ENCODE measurements around the gene SPN. TPM values are rescaled to one million over a fixed set of nuclear protein-coding genes. Genes with fewer than 3 reads are reported as not detected.
"Not testable (repeated sequence)": the region's sequence is repeated elsewhere in the genome, so short reads cannot be mapped to it uniquely, and the experiment has no call there.

Gene SPN
- total and polyA plus RNA-seq, 2 of the 4 experiments (the other 2 are of a cell fraction), result not detected

GRCh38 chr16:29708917-29709600, 46.0 kb downstream of the SPN start:
- Histone ChIP-seq H3K9me1 (ENCODE audit: insufficient read depth, low read length) (no peaks in the 10 kb centered on the region), H2AK9ac (replicated peaks; ENCODE audit: low read depth, low read length, poor library complexity) (no peak overlapping the region), H3K14ac (replicated peaks; ENCODE audit: low read depth, low read length) (no peak overlapping the region), H3K4me1 (ENCODE audit: control insufficient read depth, insufficient read depth, low read length) (peaks cover 3% of the 10 kb centered on the region; the same call in 1 of the 2 replicates), H3K4me2 (ENCODE audit: low read depth, low read length) (no peak overlapping the region), H2AK5ac (ENCODE audit: low read depth, low read length) (no peak overlapping the region), H3K27me3 (ENCODE audit: control insufficient read depth, insufficient read depth, low read length) (no peaks in the 10 kb centered on the region), H2AFZ (replicated peaks; ENCODE audit: low read length, poor library complexity) (no peak overlapping the region), H3K79me1 (ENCODE audit: low read depth in 1 of 2, low read length in 2 of 2) (no peaks in the 10 kb centered on the region), H2BK15ac (ENCODE audit: low read depth, low read length) (no peak overlapping the region), H4K20me1 (ENCODE audit: insufficient read depth, low read length) (no peaks in the 10 kb centered on the region), H2BK120ac (ENCODE audit: low read depth, low read length) (no peak overlapping the region), H2BK20ac (ENCODE audit: low read depth, low read length) (no peak overlapping the region), H4K91ac (ENCODE audit: insufficient read depth, low read depth, low read length) (no peak overlapping the region), H2BK5ac (ENCODE audit: low read depth, low read length, poor library complexity, severe bottlenecking) (no peak overlapping the region), H3K4me3 (ENCODE audit: insufficient read depth, low read depth, low read length) (no peak overlapping the region), H3K27ac (ENCODE audit: insufficient read depth, low read length) (no peak overlapping the region), H3K4ac (ENCODE audit: low read depth, low read length) (no peak overlapping the region), H3K18ac (ENCODE audit: low read depth, low read length) (no peak overlapping the region), H3K56ac (ENCODE audit: extremely low read depth, insufficient read depth, low read length) (no peak overlapping the region), H3K9ac (ENCODE audit: low read depth, low read length) (no peak overlapping the region), H4K5ac (ENCODE audit: low read depth, low read length) (no peak overlapping the region), H3K23ac (ENCODE audit: low read depth, low read length) (no peak overlapping the region), H3K9me3 (ENCODE audit: control insufficient read depth, insufficient read depth, low read length) (no peaks in the 10 kb centered on the region), H4K8ac (ENCODE audit: low read depth in 2 of 2, low read length in 2 of 2) (no peak overlapping the region), H3K36me3 (ENCODE audit: control insufficient read depth, insufficient read depth, low read length) (no peaks in the 10 kb centered on the region)
- ChIA-PET POLR2A (ENCODE audit: unreplicated experiment) (no interaction called here), CTCF (no interaction called here)
- in situ Hi-C loops (cut with MboI; ENCODE audit: low sequenced_read_pairs) (no loop called here), intact Hi-C loops (cut with micrococcal nuclease) (no loop called here), dilution Hi-C loops (cut with HindIII; ENCODE audit: low sequenced_read_pairs, unreplicated experiment) (no loop called here)
- 43% methylated on average over 1 of the region's 16 CpGs; no CpG with 5 or more reads in 1 of the 2 experiments for WGBS, 2 experiments (ENCODE audit: extremely low coverage in 2 of 2, insufficient read length in 1 of 2)
- BruUV-seq (replicated peaks), result no TSS peak
- no peak for TF ChIP-seq CEBPB (IDR thresholded peaks at IDR 0.05; ENCODE audit: low read depth, low read length)
- TF ChIP-seq MAFK (IDR thresholded peaks at IDR 0.05; ENCODE audit: low read depth, low read length), result no peak
- TF ChIP-seq SMC3 (IDR thresholded peaks at IDR 0.05; ENCODE audit: low read depth, low read length), result no peak
- no peak for TF ChIP-seq NFE2L2 (IDR thresholded peaks at IDR 0.05; ENCODE audit: low read depth, low read length)
- no peak for TF ChIP-seq MXI1 (IDR thresholded peaks at IDR 0.05; ENCODE audit: borderline replicate concordance, low read depth, low read length)
- no peak for TF ChIP-seq MAZ (IDR thresholded peaks at IDR 0.05; ENCODE audit: borderline replicate concordance, low read depth, low read length)
- no peak for TF ChIP-seq RAD21 (IDR thresholded peaks at IDR 0.05; ENCODE audit: low read length)
- no peak for ATAC-seq (ENCODE audit: low read depth)
- no peak for DNase-seq

GRCh38 chr16:29709657-29710056, 46.6 kb downstream of the SPN start:
- dilution Hi-C loops (cut with HindIII; ENCODE audit: low sequenced_read_pairs, unreplicated experiment), result not testable (repeated sequence)

More at GRCh38 chr16:29709657-29710056, 46.6 kb downstream of the SPN start:
- H3K18ac ChIP-seq (ENCODE audit: low read depth, low read length); in situ Hi-C loops (cut with MboI; ENCODE audit: low sequenced_read_pairs); H3K14ac ChIP-seq (replicated peaks; ENCODE audit: low read depth, low read length); H3K4me2 ChIP-seq (ENCODE audit: low read depth, low read length); H3K4me3 ChIP-seq (ENCODE audit: insufficient read depth, low read depth, low read length); DNase-seq; H3K9ac ChIP-seq (ENCODE audit: low read depth, low read length); H3K36me3 ChIP-seq (ENCODE audit: control insufficient read depth, insufficient read depth, low read length); H2AK5ac ChIP-seq (ENCODE audit: low read depth, low read length); H2BK20ac ChIP-seq (ENCODE audit: low read depth, low read length); H2AFZ ChIP-seq (replicated peaks; ENCODE audit: low read length, poor library complexity); BruUV-seq (replicated peaks); POLR2A ChIA-PET (ENCODE audit: unreplicated experiment); H3K27me3 ChIP-seq (ENCODE audit: control insufficient read depth, insufficient read depth, low read length); H2BK15ac ChIP-seq (ENCODE audit: low read depth, low read length); H4K5ac ChIP-seq (ENCODE audit: low read depth, low read length); H3K4ac ChIP-seq (ENCODE audit: low read depth, low read length); H2AK9ac ChIP-seq (replicated peaks; ENCODE audit: low read depth, low read length, poor library complexity); ATAC-seq (ENCODE audit: low read depth); H2BK5ac ChIP-seq (ENCODE audit: low read depth, low read length, poor library complexity, severe bottlenecking); H3K79me1 ChIP-seq (ENCODE audit: low read depth in 1 of 2, low read length in 2 of 2); H4K20me1 ChIP-seq (ENCODE audit: insufficient read depth, low read length); H3K56ac ChIP-seq (ENCODE audit: extremely low read depth, insufficient read depth, low read length); H4K91ac ChIP-seq (ENCODE audit: insufficient read depth, low read depth, low read length); intact Hi-C loops (cut with micrococcal nuclease); H3K27ac ChIP-seq (ENCODE audit: insufficient read depth, low read length); H3K23ac ChIP-seq (ENCODE audit: low read depth, low read length); H4K8ac ChIP-seq (ENCODE audit: low read depth in 2 of 2, low read length in 2 of 2); H3K4me1 ChIP-seq (ENCODE audit: control insufficient read depth, insufficient read depth, low read length); H2BK120ac ChIP-seq (ENCODE audit: low read depth, low read length); H3K9me1 ChIP-seq (ENCODE audit: insufficient read depth, low read length); H3K9me3 ChIP-seq (ENCODE audit: control insufficient read depth, insufficient read depth, low read length); CTCF ChIA-PET: not testable (repeated sequence)
- 100% methylated on average over 1 of the region's 6 CpGs; no CpG with 5 or more reads in 1 of the 2 experiments for WGBS, 2 experiments (ENCODE audit: extremely low coverage in 2 of 2, insufficient read length in 1 of 2)

Measured in IMR-90 (cell line).